OCI-LY7 (cell line): ENCODE data around the gene NFKB1. TPM values are rescaled to one million over a fixed set of nuclear protein-coding genes. Genes with fewer than 3 reads are reported as not detected.

Source experiments
- Bru-seq: library from RNA; stranded (reverse); fragments of 400-500 nt; gene quantifications from one replicate; lab custom pipeline; 2021; lab: Mats Ljungman, UMichigan
- BruChase-seq, 2 experiments: library from RNA; stranded (reverse); fragments of 400-500 nt; gene quantifications; one replicate each; lab custom pipeline; 2021; lab: Mats Ljungman, UMichigan
- BruUV-seq: library from RNA; stranded (reverse); fragments of 400-500 nt; replicated peaks from 2 replicates; lab custom pipeline; 2021; lab: Mats Ljungman, UMichigan
- CTCF ChIA-PET: fragments of 300-600 bp; sonication (Branson Sonifier 250); formaldehyde crosslinking; loops from one replicate; lab custom pipeline; 2022; ENCODE audit warnings: antibody characterized with exemption; ENCODE audit not compliant: unreplicated experiment; lab: Charles Lee
- POLR2A ChIA-PET: fragments of 300-600 bp; sonication (Branson Sonifier 250); formaldehyde crosslinking; loops from one replicate; lab custom pipeline; 2022; ENCODE audit warnings: antibody characterized with exemption; lab: Charles Lee
- DNase-seq: peaks from one replicate; pipeline ENCODE4 v3.0.0-alpha.2; 2015; ENCODE audit warnings: low spot score
- H2AFZ ChIP-seq: fragments of 200-600 bp; sonication (generic), shearing (Covaris generic); 2 replicates; pipeline ENCODE4 v1.6.1; 2014; ENCODE audit warnings: mild to moderate bottlenecking, antibody characterized with exemption, low read length, moderate library complexity
- H3K27ac ChIP-seq: fragments of 200-600 bp; sonication (generic); 2 replicates; pipeline ENCODE4 v1.5.1; 2014; ENCODE audit warnings: mixed run types, low read depth, mild to moderate bottlenecking, moderate library complexity, low read length, inconsistent platforms; ENCODE audit not compliant: poor library complexity, severe bottlenecking
- H3K36me3 ChIP-seq: fragments of 200-600 bp; sonication (generic); 2 replicates; pipeline ENCODE4 v1.6.1; 2014; ENCODE audit warnings: mild to moderate bottlenecking, antibody characterized with exemption, low read length, moderate library complexity, mixed read lengths; ENCODE audit not compliant: insufficient read depth
- H3K4me1 ChIP-seq: fragments of 200-600 bp; sonication (generic); 2 replicates; pipeline ENCODE4 v1.5.1; 2014; ENCODE audit warnings: mild to moderate bottlenecking, low read length; ENCODE audit not compliant: insufficient read depth, poor library complexity, severe bottlenecking
- H3K4me2 ChIP-seq: fragments of 200-600 bp; sonication (generic); 2 replicates; pipeline ENCODE4 v1.6.1; 2014; ENCODE audit warnings: mild to moderate bottlenecking, low read length
- H3K4me3 ChIP-seq: fragments of 200-600 bp; sonication (generic); 2 replicates; pipeline ENCODE4 v1.5.1; 2014; ENCODE audit warnings: mild to moderate bottlenecking, low read depth, low read length; ENCODE audit not compliant: poor library complexity, severe bottlenecking
- H3K79me2 ChIP-seq: fragments of 200-600 bp; sonication (generic); 2 replicates; pipeline ENCODE4 v1.6.1; 2016; ENCODE audit warnings: low read depth, mild to moderate bottlenecking, low read length, moderate library complexity, mixed read lengths; ENCODE audit not compliant: insufficient read depth
- H3K9me2 ChIP-seq: fragments of 200-600 bp; sonication (generic); 2 replicates; pipeline ENCODE4 v1.6.1; 2016; ENCODE audit warnings: mild to moderate bottlenecking, low read length, mixed read lengths; ENCODE audit not compliant: insufficient read depth
- H3K9me3 ChIP-seq: fragments of 200-600 bp; sonication (generic); 2 replicates; pipeline ENCODE4 v1.6.1; 2014; ENCODE audit warnings: mild to moderate bottlenecking, mixed run types, low read length, mixed read lengths
- H4K20me1 ChIP-seq: fragments of 200-600 bp; sonication (generic); 2 replicates; pipeline ENCODE4 v1.6.1; 2014; ENCODE audit warnings: mild to moderate bottlenecking, antibody characterized with exemption, low read length, moderate library complexity, mixed read lengths; ENCODE audit not compliant: insufficient read depth
- CTCF ChIP-seq: fragments of 200-600 bp; sonication (generic); conservative IDR thresholded peaks from 2 replicates; pipeline ENCODE4 v1.5.1; 2014; ENCODE audit warnings: mild to moderate bottlenecking, antibody characterized with exemption, low read length, moderate library complexity, mixed read lengths
- EZH2phosphoT487 ChIP-seq: fragments of 200-600 bp; sonication (generic); IDR thresholded peaks from 2 replicates; pipeline ENCODE4 v1.6.1; 2018; ENCODE audit warnings: low read depth, borderline replicate concordance, mild to moderate bottlenecking, mixed run types, antibody characterized with exemption, low read length, moderate library complexity, mixed read lengths
- intact Hi-C: fragments of 100-400 bp; cut with micrococcal nuclease; formaldehyde crosslinking; loops from one replicate; pipeline ENCODE4 v1.10.0; 2022; ENCODE audit not compliant: unreplicated experiment
- long read RNA-seq: library from polyadenylated mRNA; stranded (forward); transcript quantifications from one replicate; pipeline ENCODE4 v2.0.0, GENCODE V29; 2022
- total RNA-seq, 2 experiments: library from RNA; depleted of rRNA in 1 of 2; stranded (reverse); fragments of >200 nt in 1 of 2; shearing (Covaris generic) in 1 of 2; gene quantifications; 2 replicates each; pipeline ENCODE4 v1.2.3, GENCODE V29; 2014 to 2022

NFKB1 gene, protein sequence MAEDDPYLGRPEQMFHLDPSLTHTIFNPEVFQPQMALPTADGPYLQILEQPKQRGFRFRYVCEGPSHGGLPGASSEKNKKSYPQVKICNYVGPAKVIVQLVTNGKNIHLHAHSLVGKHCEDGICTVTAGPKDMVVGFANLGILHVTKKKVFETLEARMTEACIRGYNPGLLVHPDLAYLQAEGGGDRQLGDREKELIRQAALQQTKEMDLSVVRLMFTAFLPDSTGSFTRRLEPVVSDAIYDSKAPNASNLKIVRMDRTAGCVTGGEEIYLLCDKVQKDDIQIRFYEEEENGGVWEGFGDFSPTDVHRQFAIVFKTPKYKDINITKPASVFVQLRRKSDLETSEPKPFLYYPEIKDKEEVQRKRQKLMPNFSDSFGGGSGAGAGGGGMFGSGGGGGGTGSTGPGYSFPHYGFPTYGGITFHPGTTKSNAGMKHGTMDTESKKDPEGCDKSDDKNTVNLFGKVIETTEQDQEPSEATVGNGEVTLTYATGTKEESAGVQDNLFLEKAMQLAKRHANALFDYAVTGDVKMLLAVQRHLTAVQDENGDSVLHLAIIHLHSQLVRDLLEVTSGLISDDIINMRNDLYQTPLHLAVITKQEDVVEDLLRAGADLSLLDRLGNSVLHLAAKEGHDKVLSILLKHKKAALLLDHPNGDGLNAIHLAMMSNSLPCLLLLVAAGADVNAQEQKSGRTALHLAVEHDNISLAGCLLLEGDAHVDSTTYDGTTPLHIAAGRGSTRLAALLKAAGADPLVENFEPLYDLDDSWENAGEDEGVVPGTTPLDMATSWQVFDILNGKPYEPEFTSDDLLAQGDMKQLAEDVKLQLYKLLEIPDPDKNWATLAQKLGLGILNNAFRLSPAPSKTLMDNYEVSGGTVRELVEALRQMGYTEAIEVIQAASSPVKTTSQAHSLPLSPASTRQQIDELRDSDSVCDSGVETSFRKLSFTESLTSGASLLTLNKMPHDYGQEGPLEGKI
- 20.7 and 23.1 TPM in 2 replicates for total RNA-seq (2014; rRNA removed; shearing (Covaris generic))
- total RNA-seq (2022) = 47.8 and 53.0 TPM in 2 replicates
- Bru-seq, nascent RNA = percentile 89 among the genes with signal in this experiment
- percentile 62 among the genes with signal in this experiment for BruChase-seq, experiment 1, labeled RNA remaining after a 6-hour chase
- BruChase-seq, experiment 2, labeled RNA remaining after a 2-hour chase = percentile 68 among the genes with signal in this experiment
- long read RNA-seq, full-length matches to known transcripts = 94 of 120 reads
- long read RNA-seq, partial matches to known transcripts = 12 of 120 reads
- long read RNA-seq, other reads (novel, unspliced or antisense) = 14 of 120 reads

- intact Hi-C loops = loop anchor here (2.0 to 10.0 kb wide), 6 partner anchors 70 to 694 kb away; partner anchors contain the start of genes BDH2, CENPE, MANBA and SLC9B2
- Histone ChIP-seq H3K9me3 (no peaks in the 10 kb centered on the region), H3K4me3 (peak within 1 kb of the TSS; percentile 97), H3K4me1 (peaks cover 26% of the 10 kb centered on the region), H3K9me2 (no peaks in the 10 kb centered on the region), H3K27ac (peak within 1 kb of the TSS; percentile 77), H2AFZ (peak within 1 kb of the TSS; percentile 91), H3K79me2 (peaks cover 37% of the 10 kb centered on the region), H3K4me2 (peak within 1 kb of the TSS; percentile 93), H4K20me1 (peaks cover 15% of the 10 kb centered on the region; the same call in 1 of the 2 replicates), H3K36me3 (no peaks in the 10 kb centered on the region)
- POLR2A ChIA-PET = interaction anchor here (0.6 to 2.0 kb wide), 11 partner anchors 9 to 579 kb away, joined by 3 to 8 read pairs (median 3); partner anchors contain the start of genes CISD2, SLC39A8 and UBE2D3
- peak; percentile 78 for DNase-seq
- CTCF ChIA-PET = interaction anchor here (0.6 kb wide), 1 partner anchor 41 kb away, joined by 3 read pairs; no protein-coding TSS in a partner anchor
- TSS peak; percentile 90 for BruUV-seq
- TF ChIP-seq CTCF (no peak), EZH2phosphoT487 (no peak)
Observed at GRCh38 chr4:102500696-102501446, at the start of gene NFKB1. NFKB1 (plus strand) TSS chr4:102501359; CDS start chr4:102525519, 24,160 bp downstream.

DNA sequence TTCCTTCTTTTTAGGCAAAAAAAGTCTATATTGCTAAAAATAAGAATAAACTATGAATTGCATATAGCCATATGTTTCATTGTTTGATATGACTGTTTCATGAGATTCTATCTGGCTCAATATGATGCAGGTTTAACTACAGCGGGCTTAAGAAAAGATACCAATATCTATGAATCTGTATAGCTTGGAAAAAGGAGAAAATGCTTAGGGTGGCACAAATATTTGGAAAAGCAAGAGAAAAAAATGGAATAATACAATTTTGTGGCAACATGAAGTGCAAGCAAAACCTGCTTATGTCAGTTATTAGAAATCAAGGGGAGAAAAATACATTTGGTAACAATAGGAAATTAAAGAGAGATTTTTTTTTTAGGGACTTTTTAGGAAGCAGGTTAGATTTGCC is 48.3 kb upstream of the NFKB1 start:
- CTCF ChIA-PET = no interaction called here
- POLR2A ChIA-PET = no interaction called here

More for the DNA sequence above, 48.3 kb upstream of the NFKB1 start:
- no peak overlapping the region for H2AFZ ChIP-seq
- DNase-seq = no peak
- no peaks in the 10 kb centered on the region for H3K79me2 ChIP-seq
- no peak overlapping the region for H3K4me3 ChIP-seq
- H4K20me1 ChIP-seq = no peaks in the 10 kb centered on the region
- H3K9me2 ChIP-seq = no peaks in the 10 kb centered on the region
- H3K36me3 ChIP-seq = no peaks in the 10 kb centered on the region
- intact Hi-C loops = no loop called here
- H3K4me2 ChIP-seq = no peak overlapping the region
- H3K4me1 ChIP-seq = no peaks in the 10 kb centered on the region
- H3K9me3 ChIP-seq = no peaks in the 10 kb centered on the region
- H3K27ac ChIP-seq = no peak overlapping the region
- TF ChIP-seq EZH2phosphoT487 (no peak), CTCF (no peak)
- BruUV-seq = no TSS peak
